GM18951 (cell line): ENCODE data around the gene EMP2.

Experiments used
- POLR2A ChIP-seq: IDR thresholded peaks from 4 replicates; pipeline ENCODE4 v1.6.1; 2011; ENCODE audit warnings: mild to moderate bottlenecking; ENCODE audit not compliant: insufficient read length, insufficient read depth; ENCODE audit errors: extremely low read depth
- in situ Hi-C: fragments of 300-500 bp; cut with MboI; formaldehyde crosslinking; loops from one replicate; pipeline ENCODE4 v1.12.0; 2022; ENCODE audit warnings: low sequenced_read_pairs, mixed read lengths, inconsistent platforms; ENCODE audit not compliant: unreplicated experiment

Gene EMP2

GRCh38 chr16:10580883-10581247 is 467 bp upstream of the EMP2 start:
- in situ Hi-C loops = no loop called here
- no peak for TF ChIP-seq POLR2A

- no peak for TF ChIP-seq POLR2A
- in situ Hi-C loops = no loop called here
Measured at GRCh38 chr16:10579575-10579964, 828 bp downstream of the EMP2 start.

- no peak for TF ChIP-seq POLR2A
- in situ Hi-C loops = no loop called here
Measured at GRCh38 chr16:10578474-10579316, 1.7 kb downstream of the EMP2 start.

- in situ Hi-C loops = no loop called here
- TF ChIP-seq POLR2A = no peak
Measured at GRCh38 chr16:10577305-10578202, 2.8 kb downstream of the EMP2 start.

- TF ChIP-seq POLR2A = no peak
- in situ Hi-C loops = no loop called here
Measured at GRCh38 chr16:10576390-10577304, 3.8 kb downstream of the EMP2 start.

- TF ChIP-seq POLR2A = no peak
- in situ Hi-C loops = no loop called here
Measured at GRCh38 chr16:10575506-10576130, 4.8 kb downstream of the EMP2 start.

DNA sequence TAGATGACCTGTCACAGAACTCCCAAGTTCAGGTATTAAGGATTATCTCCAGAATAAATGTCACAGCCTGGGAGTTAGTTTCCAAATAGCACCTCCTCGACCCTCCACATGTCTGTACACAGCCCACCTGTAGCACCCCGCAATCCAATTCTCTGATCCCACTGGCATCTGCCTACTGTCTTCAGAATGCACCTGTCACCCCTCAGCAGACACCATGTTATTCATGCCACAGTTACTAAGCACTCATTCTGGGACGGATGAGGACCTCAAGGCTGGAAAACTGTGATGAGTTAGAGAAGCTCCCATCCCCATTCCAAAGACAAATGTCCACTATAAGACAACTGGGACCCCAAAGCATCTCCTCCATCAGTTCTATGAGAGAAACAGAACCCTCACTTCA is 7.8 kb downstream of the EMP2 start:
- in situ Hi-C loops = no loop called here
- no peak for TF ChIP-seq POLR2A

DNA sequence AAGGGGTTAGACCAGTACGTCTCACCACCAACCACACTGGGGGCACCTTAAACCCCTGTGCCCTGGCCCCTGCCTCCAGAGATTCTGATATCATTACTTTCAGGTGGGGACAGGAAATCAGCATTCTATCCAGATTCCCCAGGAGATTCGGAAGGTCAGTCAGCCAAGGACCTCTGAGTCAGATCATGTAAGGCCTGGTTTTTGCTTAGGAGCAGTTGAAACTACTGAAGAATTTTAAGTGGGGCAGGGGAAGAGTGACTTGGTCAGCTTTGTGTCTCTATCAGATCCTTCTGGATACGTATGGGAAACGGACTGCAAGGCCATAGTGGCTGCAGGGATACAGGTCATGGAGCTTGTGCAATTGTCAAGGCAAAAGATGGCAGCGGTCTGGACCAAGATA is 9.0 kb downstream of the EMP2 start:
- no peak for TF ChIP-seq POLR2A
- in situ Hi-C loops = no loop called here

DNA sequence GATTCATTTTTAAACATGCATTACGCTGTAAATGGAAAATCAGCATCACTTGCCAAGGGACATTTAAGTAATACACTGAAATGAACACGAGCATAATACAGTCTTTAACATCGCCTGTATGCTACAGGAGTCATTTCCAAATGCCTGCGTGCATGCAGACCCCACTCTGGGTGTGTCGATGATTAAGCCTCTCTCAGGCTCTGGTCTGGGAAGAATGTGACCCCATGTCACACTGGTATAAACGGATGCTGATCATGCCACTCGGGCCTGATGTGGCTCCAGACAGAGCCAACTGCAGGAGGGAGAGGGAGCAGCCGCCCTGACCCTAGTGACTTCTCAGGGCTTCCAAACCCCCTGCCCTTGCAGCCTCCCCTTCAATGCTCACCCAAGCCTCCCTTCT is 10.8 kb downstream of the EMP2 start:
- in situ Hi-C loops = no loop called here

DNA sequence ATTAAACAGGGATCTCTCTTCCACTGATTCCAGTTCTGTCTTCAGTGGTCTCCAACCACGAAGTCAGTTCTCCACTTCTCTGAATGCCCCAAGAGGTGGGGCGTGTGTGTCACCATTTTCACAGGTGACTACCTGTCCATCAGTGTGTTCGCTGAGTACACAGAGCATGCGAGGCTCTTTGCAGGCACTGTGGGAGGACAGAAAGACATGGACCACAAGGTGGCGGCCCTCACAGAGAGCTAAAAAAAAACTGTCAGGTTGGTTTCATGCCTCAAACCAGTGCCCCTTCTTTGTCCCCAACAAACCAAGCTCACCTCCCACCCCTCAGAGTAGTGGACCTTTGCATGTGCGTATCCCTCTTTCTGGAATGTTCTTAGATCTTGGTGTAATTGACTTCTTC is 13.8 kb downstream of the EMP2 start:
- TF ChIP-seq POLR2A = no peak
- in situ Hi-C loops = no loop called here

More for the DNA sequence above, 10.8 kb downstream of the EMP2 start:
- TF ChIP-seq POLR2A = no peak

GRCh38 chr16:10565167-10565566 is 15.2 kb downstream of the EMP2 start:
- in situ Hi-C loops = no loop called here
- TF ChIP-seq POLR2A = no peak

DNA sequence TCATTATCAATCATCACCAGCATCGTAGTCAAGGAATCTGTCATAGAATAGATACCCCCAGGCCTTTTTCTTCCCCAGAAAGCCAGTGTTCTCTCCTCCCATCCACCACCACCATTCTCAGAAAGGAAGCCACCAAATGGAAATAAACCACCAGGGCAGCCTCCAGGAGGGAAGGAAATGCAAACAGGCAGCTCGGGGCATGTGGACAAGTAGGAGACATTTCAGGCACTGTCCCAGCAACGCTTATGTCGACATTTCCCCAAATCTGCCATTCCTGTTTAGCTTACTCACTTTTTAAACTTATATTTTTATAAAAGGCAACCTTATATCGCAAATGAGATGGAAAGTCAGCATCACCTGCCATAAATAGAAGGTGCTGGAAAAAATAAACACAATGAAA is 15.8 kb downstream of the EMP2 start:
- no peak for TF ChIP-seq POLR2A
- in situ Hi-C loops = no loop called here
